Glomerular visceral epithelial cell (primary cell): ENCODE results near the gene GNG3.

Experiments
- DNase-seq: peaks from one replicate; pipeline ENCODE4 v3.0.0-alpha.2; 2016; ENCODE audit errors: extremely low spot score

GNG3 gene

DNA sequence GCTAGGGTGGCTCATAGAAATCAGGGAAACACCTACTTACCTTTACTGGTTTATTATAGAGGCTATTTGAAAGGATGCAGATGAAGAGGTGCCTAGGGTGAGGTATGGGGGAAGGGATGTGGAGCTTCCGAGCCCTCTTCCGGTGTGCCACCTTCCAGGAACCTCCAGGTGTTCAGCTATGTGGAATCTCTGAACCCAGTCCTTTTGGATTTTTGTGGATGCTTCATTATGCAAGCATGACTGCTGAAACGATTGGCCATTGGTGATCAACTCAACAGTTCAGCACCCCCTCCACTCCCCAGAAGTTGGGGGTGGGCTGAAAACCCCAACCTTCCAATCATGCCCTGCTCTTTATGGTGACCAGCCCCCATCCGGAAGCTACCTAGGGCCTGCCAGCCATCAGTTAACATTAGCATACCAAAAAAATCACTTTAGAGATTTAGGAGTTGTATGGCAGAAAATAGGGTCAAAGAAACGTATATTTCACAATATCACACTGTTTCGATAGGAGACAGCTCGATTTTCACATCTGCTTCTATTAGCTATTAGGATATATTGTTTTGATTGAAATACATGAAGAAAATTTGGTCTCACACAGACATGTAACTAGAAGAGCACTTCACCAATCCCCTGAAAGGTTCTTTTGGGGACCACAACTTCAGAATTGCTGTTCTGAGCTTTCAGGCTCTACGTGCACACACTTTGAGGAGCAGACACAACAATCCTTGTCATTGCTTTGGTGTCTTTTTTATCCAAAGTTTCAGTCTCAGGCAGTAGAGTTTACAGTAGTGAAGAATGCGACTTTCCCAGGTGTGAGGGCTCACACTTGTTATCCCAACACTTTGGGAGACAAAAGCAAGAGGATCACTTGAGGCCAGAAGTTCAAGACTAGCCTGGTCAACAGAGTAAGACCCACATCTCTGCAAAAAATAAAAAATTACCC, 50.6 kb downstream of the GNG3 start:
- DNase-seq, result no peak
